CD14-positive monocyte (primary cell): ENCODE results near the gene KREMEN1. TPM values are rescaled to one million over a fixed set of nuclear protein-coding genes. Genes with fewer than 3 reads are reported as not detected.

Experiments used
- DNase-seq, 3 donors: peaks; one replicate each; pipeline ENCODE4 v3.0.0-alpha.2; 2011 to 2022
- H2AFZ ChIP-seq: 2 replicates; pipeline ENCODE4 v1.6.0; 2012; ENCODE audit warnings: mild to moderate bottlenecking, low read depth, low read length, inconsistent platforms; ENCODE audit not compliant: insufficient read depth, poor library complexity, severe bottlenecking
- H3K27ac ChIP-seq, 2 donors: 1 replicate in 1 of 2; 2 replicates in 1 of 2; pipeline ENCODE4 v1.5.1; 2012 to 2013; ENCODE audit warnings: low read length in 2 of 2, control low read depth in 1 of 2, inconsistent platforms in 1 of 2, low read depth in 1 of 2, mild to moderate bottlenecking in 1 of 2
- H3K27me3 ChIP-seq, 2 donors: one replicate each; pipeline versions ENCODE4 v1.6.0 to v1.6.1; 2011 to 2013; ENCODE audit warnings: low read length in 2 of 2; ENCODE audit not compliant: control insufficient read depth in 2 of 2, insufficient read depth in 2 of 2
- H3K36me3 ChIP-seq, 2 donors: replicated peaks in 1 of 2; 1 replicate in 1 of 2; 2 replicates in 1 of 2; pipeline versions ENCODE4 v1.5.1 to v1.6.1; 2012 to 2013; ENCODE audit warnings: low read length in 2 of 2, control low read depth in 1 of 2, inconsistent platforms in 1 of 2, mild to moderate bottlenecking in 1 of 2; ENCODE audit not compliant: insufficient read depth in 2 of 2, control insufficient read depth in 1 of 2
- H3K4me1 ChIP-seq, 2 donors: 1 replicate in 1 of 2; 2 replicates in 1 of 2; pipeline versions ENCODE4 v1.5.1 to v1.6.1; 2012 to 2013; ENCODE audit warnings: low read length in 2 of 2, control low read depth in 1 of 2, inconsistent platforms in 1 of 2, mild to moderate bottlenecking in 1 of 2, moderate library complexity in 1 of 2; ENCODE audit not compliant: insufficient read depth in 2 of 2, control insufficient read depth in 1 of 2
- H3K4me2 ChIP-seq: replicated peaks from 2 replicates; pipeline ENCODE3; 2012; ENCODE audit warnings: low read length, moderate library complexity, mild to moderate bottlenecking; ENCODE audit not compliant: poor library complexity, severe bottlenecking; ENCODE audit errors: extremely low read depth
- H3K4me3 ChIP-seq, 3 experiments: fragments of 200-600 bp in 1 of 3; sonication (generic) in 1 of 3; replicated peaks in 1 of 3; 1 replicate in 2 of 3; 2 replicates in 1 of 3; pipeline ENCODE4 v1.5.1; 2011 to 2013; ENCODE audit warnings: low read length in 3 of 3, mild to moderate bottlenecking in 3 of 3, control low read depth in 2 of 3, low read depth in 2 of 3, inconsistent platforms in 1 of 3, moderate library complexity in 1 of 3
- H3K79me2 ChIP-seq: 2 replicates; pipeline ENCODE4 v1.6.0; 2012; ENCODE audit warnings: mild to moderate bottlenecking, control low read depth, inconsistent platforms, low read length, moderate library complexity; ENCODE audit not compliant: insufficient read depth
- H3K9ac ChIP-seq: 2 replicates; pipeline ENCODE4 v1.6.0; 2017; ENCODE audit warnings: low read length, mild to moderate bottlenecking; ENCODE audit not compliant: insufficient read depth, poor library complexity, severe bottlenecking
- H3K9me3 ChIP-seq, 2 donors: replicated peaks in 1 of 2; 1 replicate in 1 of 2; 2 replicates in 1 of 2; pipeline versions ENCODE4 v1.5.1 to v1.6.1; 2012 to 2013; ENCODE audit warnings: low read length in 2 of 2, control low read depth in 1 of 2; ENCODE audit not compliant: control insufficient read depth in 1 of 2, insufficient read depth in 1 of 2
- H4K20me1 ChIP-seq: 2 replicates; pipeline ENCODE4 v1.6.0; 2012; ENCODE audit warnings: mild to moderate bottlenecking, low read length, control low read depth, moderate library complexity; ENCODE audit not compliant: insufficient read depth
- H3K27ac Mint-ChIP-seq, 7 donors: one replicate each; pipeline ENCODE4 v1.8.0; 2020; ENCODE audit warnings: mild to moderate bottlenecking in 7 of 7, mixed read lengths in 7 of 7, moderate library complexity in 6 of 7, inconsistent platforms in 2 of 7
- H3K27me3 Mint-ChIP-seq, 3 donors: one replicate each; pipeline ENCODE4 v1.8.0; 2021 to 2022; ENCODE audit warnings: low read depth in 3 of 3, mild to moderate bottlenecking in 3 of 3, mixed read lengths in 3 of 3, moderate library complexity in 3 of 3, inconsistent platforms in 1 of 3
- H3K36me3 Mint-ChIP-seq, 2 donors: one replicate each; pipeline ENCODE4 v1.8.0; 2020; ENCODE audit warnings: mixed read lengths in 2 of 2, inconsistent platforms in 1 of 2, mild to moderate bottlenecking in 1 of 2
- H3K4me1 Mint-ChIP-seq: one replicate; pipeline ENCODE4 v1.8.0; 2020; ENCODE audit warnings: mild to moderate bottlenecking, mixed read lengths
- H3K4me3 Mint-ChIP-seq, 2 donors: one replicate each; pipeline ENCODE4 v1.8.0; 2020; ENCODE audit warnings: mild to moderate bottlenecking in 2 of 2, mixed read lengths in 2 of 2, moderate library complexity in 1 of 2
- H3K9me3 Mint-ChIP-seq, 7 donors: one replicate each; pipeline ENCODE4 v1.8.0; 2020 to 2022; ENCODE audit warnings: mixed read lengths in 7 of 7, mild to moderate bottlenecking in 6 of 7, moderate library complexity in 6 of 7, inconsistent platforms in 2 of 7
- CTCF ChIP-seq: fragments of 200-600 bp; IDR thresholded peaks from one replicate; pipeline ENCODE4 v1.8.0; 2022; ENCODE audit warnings: antibody characterized with exemption, mild to moderate bottlenecking
- WGBS: methylation state at CpG from one replicate; pipeline ENCODE4 v1.1.5; 2013; ENCODE audit warnings: missing lambda C conversion rate; ENCODE audit not compliant: insufficient coverage; 5-methylcytosine and 5-hydroxymethylcytosine counted together
- intact Hi-C, 2 donors: fragments of 100-400 bp; cut with micrococcal nuclease; formaldehyde crosslinking; loops; one replicate each; pipeline versions ENCODE4 v1.15.0 to v1.15.1; 2023
- polyA plus RNA-seq, 3 donors: library from polyadenylated mRNA; depleted of rRNA in 1 of 3; unstranded in 2 of 3; stranded (reverse) in 1 of 3; fragments of 300-500 nt in 2 of 3; fragments of >200 nt in 1 of 3; fragmentation: Illumina TruSeq in 2 of 3; gene quantifications; 1 replicate in 2 of 3; 2 replicates in 1 of 3; pipeline ENCODE4 v1.2.3, GENCODE V29; 2012 to 2021

KREMEN1 gene
- polyA plus RNA-seq, 3 donors: 0.47 to 1.6 (median 0.69) TPM

- peaks cover 8% of the 10 kb centered on the region in 2 donors for H3K4me1 ChIP-seq
- no peaks in the 10 kb centered on the region for H3K9me3 Mint-ChIP-seq
- no peak overlapping the region for H3K27ac ChIP-seq
- no peak overlapping the region for H3K4me3 ChIP-seq
- H3K27me3 Mint-ChIP-seq: peaks cover 0 to 5% (median 4%) of the 10 kb centered on the region in 3 donors
- no peak overlapping the region for H3K4me3 Mint-ChIP-seq
- no peaks in the 10 kb centered on the region for H3K36me3 Mint-ChIP-seq
- no peak overlapping the region for H2AFZ ChIP-seq
- 95% methylated on average over 14 of the region's 14 CpGs for WGBS
- H3K27ac Mint-ChIP-seq: peak overlapping the region in 1 of 7 donors; percentile 66
- intact Hi-C loops: no loop called here
- H3K36me3 ChIP-seq: no peaks in the 10 kb centered on the region
- H3K27me3 ChIP-seq: no peaks in the 10 kb centered on the region
- H3K9ac ChIP-seq: no peak overlapping the region
- TF ChIP-seq CTCF: no peak
- no peak overlapping the region for H3K4me2 ChIP-seq
- no peaks in the 10 kb centered on the region for H4K20me1 ChIP-seq
- no peaks in the 10 kb centered on the region for H3K9me3 ChIP-seq
- no peak for DNase-seq
- no peaks in the 10 kb centered on the region for H3K79me2 ChIP-seq
- H3K4me1 Mint-ChIP-seq: peaks cover 8% of the 10 kb centered on the region
These were observed 142.4 kb downstream of the KREMEN1 start for GRCh38 chr22:29215012-29215860.

- Histone ChIP-seq H2AFZ (no peak overlapping the region), H3K4me1 (peaks cover 8% of the 10 kb centered on the region in 2 donors), H3K27me3 (no peaks in the 10 kb centered on the region), H3K4me3 (no peak overlapping the region), H3K9me3 (no peaks in the 10 kb centered on the region), H3K27ac (no peak overlapping the region), H3K36me3 (no peaks in the 10 kb centered on the region), H3K79me2 (no peaks in the 10 kb centered on the region), H3K9ac (no peak overlapping the region), H4K20me1 (no peaks in the 10 kb centered on the region), H3K4me2 (no peak overlapping the region)
- peaks cover 8% of the 10 kb centered on the region for H3K4me1 Mint-ChIP-seq
- no peaks in the 10 kb centered on the region for H3K9me3 Mint-ChIP-seq
- no peaks in the 10 kb centered on the region for H3K36me3 Mint-ChIP-seq
- DNase-seq: no peak
- TF ChIP-seq CTCF: no peak
- H3K27ac Mint-ChIP-seq: peak overlapping the region in 2 of 7 donors; percentile 44 to 63
- H3K4me3 Mint-ChIP-seq: no peak overlapping the region
- intact Hi-C loops: no loop called here
- WGBS: 88% methylated on average over 11 of the region's 14 CpGs
- peaks cover 0 to 5% (median 4%) of the 10 kb centered on the region in 3 donors for H3K27me3 Mint-ChIP-seq
These were observed 143.4 kb downstream of the KREMEN1 start for GRCh38 chr22:29216011-29216872.
